ENCODE results near the gene FAM229B. TPM values are rescaled to one million over a fixed set of nuclear protein-coding genes. Genes with fewer than 3 reads are reported as not detected.
"Not testable (repeated sequence)": the region's sequence is repeated elsewhere in the genome, so short reads cannot be mapped to it uniquely, and the experiment has no call there.

Gene FAM229B, protein sequence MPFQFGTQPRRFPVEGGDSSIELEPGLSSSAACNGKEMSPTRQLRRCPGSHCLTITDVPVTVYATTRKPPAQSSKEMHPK
- 22.5 TPM for total RNA-seq

DNA sequence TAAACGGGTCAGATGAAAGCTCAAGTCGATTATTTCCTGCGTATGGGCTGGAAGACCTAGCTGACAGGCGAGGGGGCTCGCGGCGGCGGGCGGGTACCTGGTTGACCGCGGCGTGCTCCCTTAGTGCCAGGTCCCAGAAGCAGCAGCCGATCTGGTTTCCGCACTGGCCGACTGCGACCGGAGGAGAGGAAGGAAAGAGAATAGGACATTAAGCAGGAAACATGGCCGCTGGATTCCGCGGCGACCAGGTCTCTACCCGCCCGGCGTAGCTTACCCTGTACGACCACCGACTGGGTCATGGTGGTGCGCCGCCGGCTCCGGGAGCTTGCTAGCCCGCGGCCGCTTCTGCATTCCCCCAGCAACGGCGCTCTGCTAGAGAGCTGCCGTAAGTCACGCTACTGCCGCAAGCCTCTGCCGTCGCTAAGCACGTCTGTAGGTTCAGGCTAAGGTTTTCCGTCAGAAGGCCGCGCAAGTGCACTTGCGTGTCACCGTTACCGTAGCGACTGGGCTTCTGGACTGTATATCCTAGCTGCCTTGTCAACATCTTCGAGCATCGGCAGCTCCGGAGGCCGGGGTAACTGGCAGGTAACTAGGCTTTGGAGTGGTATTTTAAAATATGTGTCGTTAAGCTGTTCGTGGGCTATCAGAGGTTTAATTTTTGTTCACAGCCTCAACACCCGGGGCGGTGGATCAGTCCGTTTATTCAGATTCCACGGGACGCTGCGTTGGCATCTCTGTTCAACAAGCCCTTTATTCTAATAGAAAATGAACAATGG is at the start of gene FAM229B, which contains the start of gene TUBE1:
Gene FAM229B, plus strand, starts transcription at position 456 of the 776 bp plus-strand sequence. CDS start 11,693 bp downstream, outside the sequence.
Gene TUBE1, minus strand, starts transcription at position 347 of the 776 bp plus-strand sequence. Its CDS starts 48 bp downstream, at position 299.
- peak; percentile 89 for DNase-seq

DNA sequence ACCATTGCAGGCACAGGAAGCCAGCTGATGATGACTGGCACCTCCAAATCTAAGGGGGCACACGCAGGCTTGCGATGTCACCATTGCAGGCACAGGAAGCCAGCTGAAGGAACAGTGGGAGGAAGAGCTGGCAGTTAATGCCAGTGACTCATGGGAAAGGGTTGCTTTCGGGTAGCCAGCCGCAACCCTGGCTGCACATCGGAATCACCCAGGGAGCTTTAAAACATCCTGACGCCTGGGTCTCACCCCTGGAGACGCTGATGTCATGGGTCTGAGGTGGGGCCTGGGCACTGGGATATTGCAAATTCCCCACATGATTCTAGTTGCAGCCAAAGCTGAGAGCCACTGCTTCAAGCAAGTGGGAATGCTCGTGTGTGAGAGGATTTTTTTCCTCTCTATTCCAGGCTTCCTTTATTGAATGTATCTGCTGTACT is 49.6 kb upstream of the FAM229B start:
- peak; percentile 33 for DNase-seq

DNA sequence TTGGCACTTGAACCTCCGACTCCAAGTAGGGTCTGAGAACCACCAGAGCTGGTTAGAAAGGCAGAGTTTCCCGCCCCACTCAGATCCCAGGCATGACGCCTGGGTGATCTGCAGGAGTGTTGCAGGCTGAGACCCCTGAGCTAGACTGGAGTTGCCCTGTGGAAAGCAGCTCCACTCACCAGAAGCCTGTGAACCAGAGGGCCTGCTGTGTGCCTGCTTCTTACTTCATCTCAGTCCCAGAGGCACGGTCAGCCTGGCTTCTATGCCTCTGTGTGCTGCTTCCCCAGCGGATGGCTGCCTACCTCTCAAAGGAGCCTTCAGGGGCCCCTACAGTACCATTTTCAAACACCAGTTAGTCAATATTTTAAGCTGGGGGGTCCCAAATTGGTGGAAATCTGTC is 49.1 kb upstream of the FAM229B start:
- no peak for DNase-seq

DNA sequence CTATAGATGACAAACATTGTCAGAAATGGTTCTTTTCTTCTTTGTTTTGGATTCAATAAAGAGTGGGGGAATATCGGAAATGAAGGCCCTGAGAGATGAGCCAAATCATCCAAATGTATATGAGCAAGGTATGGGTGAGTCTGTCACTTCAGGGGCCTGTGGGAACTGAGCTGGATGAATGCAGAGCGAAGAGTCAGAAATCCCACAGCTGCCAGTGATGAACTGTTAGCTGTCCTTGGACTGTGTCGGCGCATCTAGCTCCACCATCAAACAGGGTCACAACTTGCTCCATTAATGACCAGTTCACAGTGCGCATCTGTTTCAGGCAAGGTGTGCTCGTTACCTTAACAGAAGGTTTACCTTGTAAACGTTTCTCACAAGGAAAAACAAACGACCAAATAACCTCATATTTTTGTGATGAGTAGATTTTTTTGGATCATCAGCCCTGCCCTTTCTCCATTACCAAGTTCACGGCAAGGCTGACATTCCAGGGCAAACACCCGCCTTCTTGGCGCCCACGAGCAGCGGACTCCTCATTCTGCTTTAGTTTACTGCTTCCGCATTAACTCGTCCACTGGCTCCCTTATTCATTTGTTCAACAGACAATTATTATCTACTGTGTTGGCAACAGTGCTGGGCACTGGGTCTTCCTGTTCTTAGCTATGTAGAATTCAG is 48.5 kb upstream of the FAM229B start:
- no peak for DNase-seq

DNA sequence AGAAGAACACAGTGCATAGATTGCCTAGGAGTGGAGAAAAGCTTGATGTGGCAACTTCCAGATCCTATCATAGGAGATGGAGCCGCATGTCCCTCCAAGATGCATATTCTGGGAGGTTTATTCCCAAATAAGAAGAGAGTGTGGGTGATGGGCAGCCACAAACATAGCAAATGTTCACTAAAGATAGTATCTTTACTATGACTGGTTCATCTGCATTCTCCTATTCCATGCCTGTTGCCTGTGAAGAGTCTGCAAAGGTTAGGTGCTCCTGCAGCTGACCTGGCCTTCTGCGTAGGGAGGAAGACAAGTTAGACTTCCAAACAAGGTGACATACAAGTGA is 48.0 kb upstream of the FAM229B start:
- DNase-seq = no peak

DNA sequence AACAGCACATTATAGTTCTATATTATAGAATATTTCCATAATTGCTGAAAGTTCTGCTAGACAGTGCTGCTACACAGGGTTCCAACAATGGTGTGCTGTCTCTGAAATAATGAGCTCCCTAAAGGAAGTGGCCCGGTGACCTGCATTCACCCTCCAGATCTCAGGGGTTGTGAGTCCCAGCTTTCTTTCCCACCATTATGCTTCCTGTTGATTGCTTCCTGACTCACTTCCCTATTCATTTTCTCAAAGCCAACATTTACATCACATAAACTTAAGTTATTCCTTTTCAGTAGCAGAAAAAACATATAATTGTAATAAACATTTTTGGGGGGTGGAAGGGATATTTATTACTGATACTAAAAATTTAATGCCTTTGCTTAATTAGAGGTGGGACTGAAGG is 46.4 kb upstream of the FAM229B start:
- DNase-seq = no peak

DNA sequence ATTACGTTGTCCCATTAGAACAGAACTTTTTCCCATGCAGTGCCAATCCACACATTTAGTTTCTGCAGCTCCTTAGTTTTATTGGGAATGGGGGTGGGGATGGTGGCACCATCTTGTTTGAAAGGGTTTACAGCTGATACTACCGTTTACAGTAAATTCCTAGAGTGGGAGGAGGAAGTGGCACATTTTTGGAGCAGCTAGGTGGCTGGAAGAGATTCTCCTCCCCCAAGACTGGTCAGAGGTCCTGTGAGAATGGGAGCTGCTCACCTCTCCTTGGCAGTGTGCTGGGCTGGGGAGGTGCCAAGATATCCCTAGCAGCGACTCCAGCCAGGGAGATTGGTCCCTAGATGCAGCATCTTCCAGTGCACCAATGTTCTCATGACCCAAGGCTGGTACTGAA is 45.9 kb upstream of the FAM229B start:
- DNase-seq = no peak

DNA sequence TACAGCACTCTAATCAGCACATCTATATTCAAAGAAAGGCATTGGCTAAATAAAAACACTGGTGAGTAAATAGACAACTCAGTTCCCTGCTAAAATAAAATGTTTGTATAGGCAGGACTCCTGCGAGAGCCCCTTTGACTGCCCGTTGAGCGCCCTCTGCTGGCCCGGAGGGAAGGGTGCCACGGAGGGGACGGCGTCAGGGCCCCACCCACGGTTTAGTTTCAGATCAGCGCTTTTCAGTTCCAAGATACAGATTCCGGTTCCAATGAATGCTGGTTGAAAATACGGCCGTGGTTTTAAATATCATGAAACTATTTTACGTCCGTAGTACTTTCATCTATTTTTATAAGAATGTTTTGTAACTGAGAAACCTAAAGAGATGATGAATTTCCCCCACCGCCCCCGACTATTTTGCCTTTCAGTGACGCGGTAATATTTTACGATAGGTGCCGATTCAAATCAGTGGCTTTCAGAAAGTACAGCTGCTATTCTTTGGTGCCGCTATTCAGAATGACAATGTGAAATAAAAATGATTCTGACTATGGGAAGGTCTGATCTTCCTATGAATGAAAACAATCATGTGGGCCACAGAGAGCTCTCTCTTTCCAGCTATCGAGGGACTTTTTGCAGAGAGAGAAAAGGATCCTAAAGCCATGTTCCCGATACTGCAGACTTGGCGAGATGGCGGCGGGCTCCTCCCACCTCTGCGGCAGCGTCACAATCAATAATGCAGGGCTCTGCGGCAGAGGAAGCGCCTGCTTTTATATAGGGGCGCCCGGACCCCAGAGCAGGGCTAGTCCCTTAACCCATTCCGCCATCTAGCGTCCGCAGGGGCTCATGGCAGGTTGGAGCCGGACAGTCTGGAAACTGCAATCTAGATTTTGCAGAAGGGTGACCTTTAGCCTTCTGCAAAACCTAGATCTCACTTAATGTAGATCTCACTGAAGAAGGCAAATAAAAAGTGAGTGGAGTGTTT is 44.1 kb upstream of the FAM229B start:
- DNase-seq = peak; percentile 84

DNA sequence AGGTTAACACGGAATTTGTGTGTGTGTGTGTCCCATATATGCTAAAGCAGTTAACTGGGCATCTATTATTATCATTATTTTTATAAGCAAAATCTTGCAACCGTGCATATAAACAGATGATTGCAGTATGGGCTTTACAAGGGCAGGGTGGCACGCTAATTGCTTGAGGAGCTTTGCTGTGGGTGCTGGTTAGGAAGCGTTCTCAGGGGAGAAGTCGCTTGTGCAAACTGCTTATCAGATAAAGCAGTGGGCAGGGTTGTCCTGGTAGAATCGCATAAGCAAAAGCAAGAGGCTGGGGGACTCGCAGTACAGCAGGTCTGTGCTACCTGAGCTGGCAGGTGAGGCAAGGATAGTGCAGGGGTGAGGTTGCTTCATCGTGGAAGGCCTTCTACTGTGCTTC is 43.2 kb upstream of the FAM229B start:
- DNase-seq = no peak

DNA sequence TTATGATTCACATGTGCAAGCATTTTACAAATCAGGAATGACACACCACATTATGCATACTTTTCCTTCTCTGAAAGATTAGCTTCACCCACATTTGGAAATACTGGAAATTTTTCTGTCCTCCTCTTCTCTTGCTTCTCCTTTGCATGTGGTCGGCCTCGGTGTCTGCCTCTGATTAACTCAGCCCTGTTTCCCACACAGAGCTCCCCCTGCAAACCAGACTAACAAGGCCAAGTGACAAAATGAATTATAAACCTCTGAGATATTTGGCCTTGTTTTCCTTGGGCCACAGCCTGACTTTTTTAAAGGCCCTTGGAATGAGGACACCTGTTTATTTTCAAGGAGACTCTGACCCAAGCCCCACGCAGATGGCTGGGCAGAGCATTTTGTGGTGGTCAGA is 42.5 kb upstream of the FAM229B start:
- no peak for DNase-seq

DNA sequence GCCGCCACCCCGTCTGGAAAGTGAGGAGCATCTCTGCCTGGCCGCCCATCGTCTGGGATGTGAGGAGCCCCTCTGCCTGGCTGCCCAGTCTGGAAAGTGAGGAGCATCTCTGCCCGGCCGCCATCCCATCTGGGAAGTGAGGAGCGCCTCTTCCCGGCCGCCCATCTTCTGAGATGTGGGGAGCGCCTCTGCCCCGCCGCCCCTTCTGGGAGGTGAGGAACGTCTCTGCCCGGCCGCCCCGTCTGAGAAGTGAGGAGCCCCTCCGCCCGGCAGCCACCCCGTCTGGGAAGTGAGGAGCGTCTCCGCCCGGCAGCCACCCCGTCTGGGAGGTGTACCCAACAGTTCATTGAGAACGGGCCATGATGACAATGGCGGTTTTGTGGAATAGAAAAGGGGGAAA is 39.9 kb upstream of the FAM229B start:
- not testable (repeated sequence) for DNase-seq

DNA sequence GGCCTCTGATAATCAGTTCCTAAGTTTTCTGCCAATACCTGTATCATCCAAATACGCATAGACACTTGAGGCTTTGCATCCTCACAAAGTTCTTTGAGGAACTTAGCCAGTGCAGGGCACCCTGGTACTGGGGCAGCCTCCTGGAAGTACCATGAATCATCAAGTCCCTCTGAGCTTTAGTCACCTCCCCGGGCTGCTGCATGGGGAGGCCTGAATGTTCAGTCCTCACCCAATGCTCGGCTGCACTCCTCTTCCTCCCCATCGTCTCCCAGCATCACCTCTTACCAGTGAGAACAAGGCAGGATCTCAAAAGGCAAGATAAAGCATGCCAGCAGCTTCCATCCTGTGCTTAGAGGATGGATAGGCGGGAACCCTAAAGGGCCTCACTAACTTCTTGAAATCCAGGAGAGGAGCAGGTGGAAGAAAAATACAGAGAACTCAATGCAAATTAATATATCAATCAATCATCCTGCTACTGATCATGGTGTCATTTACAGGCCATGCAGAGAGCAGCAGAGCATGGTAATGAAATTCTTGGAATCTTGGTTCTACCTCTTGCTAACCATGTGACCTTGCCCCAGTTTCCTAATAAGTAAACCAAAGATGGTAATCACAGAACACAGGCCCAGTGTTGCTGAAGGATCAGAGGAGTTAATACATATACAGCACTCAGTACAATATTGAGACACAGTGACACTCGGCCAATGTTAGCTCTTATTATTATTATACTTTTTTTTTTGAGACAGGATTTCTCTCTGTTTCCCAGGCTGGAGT is 38.2 kb upstream of the FAM229B start:
- DNase-seq = no peak

DNA sequence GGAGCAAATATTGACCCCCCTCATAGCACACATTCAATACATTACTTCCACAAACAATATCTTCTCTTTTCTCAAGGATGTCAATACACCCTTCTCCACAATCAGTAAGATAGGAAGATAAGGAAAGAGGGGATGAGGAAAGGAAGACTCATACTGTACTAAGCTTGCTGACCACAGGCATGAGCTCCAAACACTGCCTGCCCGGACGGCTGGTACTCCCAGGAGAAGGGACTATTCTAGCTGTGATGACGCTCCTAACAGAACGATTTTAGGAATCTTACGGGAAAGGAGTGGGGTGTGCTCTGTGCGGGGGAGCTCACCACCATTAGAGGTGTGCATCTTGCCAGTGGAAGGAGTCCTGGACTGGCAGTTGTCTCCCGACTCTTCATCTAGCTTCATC is 37.4 kb upstream of the FAM229B start:
- no peak for DNase-seq

DNA sequence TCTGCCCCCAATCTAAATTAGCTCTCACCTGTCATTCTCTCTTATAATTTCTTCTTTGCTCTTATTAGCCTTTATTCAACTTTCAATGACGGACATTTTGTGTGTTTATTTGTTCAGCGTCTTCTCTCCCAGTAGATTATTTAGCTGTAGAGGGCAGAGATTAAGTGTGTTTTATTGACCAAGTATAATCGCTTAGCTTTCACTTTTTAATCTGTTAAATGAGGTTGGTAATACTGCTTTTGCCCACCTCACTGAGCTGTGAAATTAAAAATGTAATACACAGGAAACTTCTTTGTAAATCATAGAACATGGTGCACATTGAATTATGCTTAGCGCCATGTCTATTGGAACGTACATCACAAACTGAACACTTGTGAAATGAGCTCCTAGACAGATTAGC is 37.0 kb upstream of the FAM229B start:
- DNase-seq = no peak

DNA sequence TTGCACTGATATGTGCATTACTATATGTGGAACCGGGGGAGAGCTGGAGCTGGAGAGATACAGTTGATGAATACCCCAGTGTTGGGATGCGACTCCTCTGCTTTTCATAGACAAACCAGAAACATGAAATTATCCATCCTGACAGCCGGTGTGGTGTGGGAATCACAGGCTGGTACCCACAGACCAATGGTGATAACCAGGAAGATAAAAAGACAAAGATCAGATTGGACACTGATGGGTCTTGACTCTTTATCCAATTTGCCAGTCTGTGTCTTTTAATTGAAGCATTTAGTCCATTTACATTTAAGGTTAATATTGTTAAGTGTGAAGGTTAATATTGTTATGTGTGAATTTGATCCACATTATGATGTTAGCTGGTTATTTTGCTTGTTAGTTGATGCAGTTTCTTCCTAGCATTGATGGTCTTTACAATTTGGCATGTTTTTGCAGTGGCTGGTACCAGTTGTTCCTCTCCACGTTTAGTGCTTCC is 36.1 kb upstream of the FAM229B start:
- not testable (repeated sequence) for DNase-seq

DNA sequence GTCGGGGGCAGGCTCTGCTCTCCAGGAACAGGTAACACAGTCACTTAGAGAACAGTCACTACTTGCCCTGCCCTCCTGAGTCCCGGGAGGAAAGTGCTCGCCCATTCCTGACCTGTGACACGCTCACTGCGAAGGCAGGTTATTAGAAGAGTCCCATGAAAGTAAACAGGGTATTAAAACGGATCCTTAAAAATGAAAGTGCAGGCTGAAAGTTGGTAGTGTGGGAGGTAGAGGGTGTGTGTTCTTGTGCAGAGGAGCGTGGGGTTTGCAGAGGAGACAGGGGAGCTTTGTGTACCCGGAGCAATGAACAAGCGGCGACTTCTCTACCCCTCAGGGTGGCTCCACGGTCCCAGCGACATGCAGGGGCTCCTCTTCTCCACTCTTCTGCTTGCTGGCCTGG is 33.4 kb upstream of the FAM229B start, which contains the start of gene CCN6:
Gene CCN6, plus strand, starts transcription at position 104 of the 400 bp plus-strand sequence. Its CDS starts 254 bp downstream, at position 358.
- no peak for DNase-seq

DNA sequence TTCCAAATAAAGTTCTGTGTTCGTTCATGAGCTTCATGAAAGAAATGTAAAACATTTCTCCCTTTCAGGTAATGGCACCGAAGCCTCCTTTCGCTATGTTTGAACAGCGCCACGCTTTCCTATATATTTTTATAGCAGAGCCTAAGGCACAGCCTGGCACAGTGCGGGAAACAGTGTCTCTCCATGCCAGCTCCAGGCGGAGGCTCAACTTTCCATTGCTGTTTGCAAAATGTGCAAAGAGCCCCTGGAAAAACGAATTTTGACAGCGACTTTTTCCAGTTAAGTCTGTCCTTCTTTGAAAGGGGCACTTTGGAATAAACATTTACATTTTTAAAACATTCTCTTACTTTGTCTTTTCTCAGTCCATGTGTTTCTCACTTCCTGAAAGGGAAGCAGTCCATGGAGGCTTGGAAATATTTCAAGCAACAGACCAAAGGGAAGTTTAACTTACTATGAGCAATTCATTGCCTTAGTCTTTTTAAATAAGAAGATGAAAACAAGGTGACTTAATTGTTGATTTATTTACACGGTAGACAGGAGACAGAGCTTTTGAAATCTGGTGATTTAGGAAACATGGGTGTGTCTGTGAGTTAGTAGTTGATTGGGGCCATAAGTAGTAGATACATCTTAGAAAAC is 32.7 kb upstream of the FAM229B start:
- no peak for DNase-seq

DNA sequence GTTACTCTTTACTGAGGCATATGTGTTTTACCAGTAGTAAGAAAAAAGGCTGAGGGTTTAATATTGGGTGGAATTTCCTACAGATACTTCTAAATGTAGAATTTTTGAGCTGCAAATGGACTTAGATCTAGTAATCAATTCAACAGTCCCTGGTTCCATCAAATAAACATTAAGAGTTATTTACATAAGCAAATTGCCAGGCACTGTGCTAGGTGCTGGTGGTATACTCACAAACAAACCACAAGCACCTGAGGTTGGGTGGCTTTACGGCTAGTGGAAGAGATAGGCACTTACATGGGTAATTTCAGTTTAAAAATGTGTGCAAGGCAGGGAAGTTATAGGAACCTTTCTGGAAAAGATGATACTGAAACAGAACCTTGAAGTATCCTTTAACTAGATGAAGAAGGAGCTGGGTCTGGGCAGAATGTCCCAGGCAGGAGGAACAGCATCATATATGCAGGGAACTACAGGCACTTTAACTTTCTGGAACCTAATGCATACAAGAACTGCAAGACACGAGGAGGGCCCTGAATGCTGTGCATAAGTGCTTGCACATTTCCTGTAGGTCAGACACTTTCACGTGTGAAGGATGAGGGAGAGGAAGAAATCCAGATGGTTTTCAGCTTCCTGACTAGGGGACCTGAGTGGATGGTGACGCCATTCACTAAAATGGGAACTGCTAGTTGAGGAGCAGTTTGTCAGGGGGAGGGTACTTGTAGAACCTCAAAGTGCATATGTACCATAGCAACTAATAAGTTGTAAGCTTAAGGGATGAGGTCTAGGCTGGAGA is 29.0 kb upstream of the FAM229B start:
- no peak for DNase-seq

DNA sequence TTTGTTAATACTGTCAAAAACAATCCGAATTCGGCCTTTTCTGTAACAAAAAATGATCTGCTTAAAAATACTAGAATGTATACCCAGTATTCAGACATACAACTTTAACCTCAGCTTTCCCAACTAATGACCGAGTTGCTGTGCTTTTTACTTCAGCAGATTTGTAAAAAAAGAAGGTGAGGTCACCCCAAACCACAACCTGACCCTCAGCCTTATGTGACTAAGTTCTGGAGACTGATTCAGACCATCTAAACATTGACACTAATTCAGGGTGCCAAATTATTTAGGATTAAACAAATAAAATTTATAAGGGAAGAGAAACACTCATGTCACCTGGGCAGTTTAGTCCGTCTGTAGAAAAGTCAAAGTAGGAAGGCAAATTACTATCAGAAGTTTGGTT is 25.8 kb upstream of the FAM229B start:
- no peak for DNase-seq

DNA sequence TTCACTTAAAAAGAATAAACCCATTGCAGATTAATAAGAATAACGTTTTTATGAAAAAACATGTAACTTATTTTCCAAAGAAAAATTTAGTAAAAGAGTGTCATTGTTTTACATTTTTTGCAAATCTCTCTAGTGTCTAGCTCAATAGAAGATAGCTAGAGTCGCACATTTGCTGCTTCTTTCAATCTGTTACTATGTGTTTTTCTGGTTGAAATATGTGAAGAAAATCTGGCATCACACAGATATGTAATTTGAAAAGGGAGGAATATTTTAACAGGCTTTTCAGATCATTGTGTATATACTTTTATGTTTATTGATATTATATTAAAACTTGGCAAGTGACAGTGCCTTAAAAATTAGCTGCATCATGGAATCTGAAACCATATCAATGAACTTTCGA is 24.4 kb upstream of the FAM229B start:
- DNase-seq = no peak

All from occipital lobe (tissue), 2 donors.